Stimulated activated CD8-positive, alpha-beta memory T cell treated with anti-CD3 and anti-CD28 coated beads, Interleukin-4, amount 100 ng/mL, for 24 hours (primary cell): ENCODE measurements around the gene EML2.
A peak's percentile ranks its signal among the peaks of the same experiment; 100 is the strongest.
"Not testable (repeated sequence)": the region's sequence is repeated elsewhere in the genome, so short reads cannot be mapped to it uniquely, and the experiment has no call there.

Experiments
- DNase-seq: peaks from one replicate; pipeline ENCODE4 v3.0.0-alpha.2; 2020; ENCODE audit warnings: low read depth

EML2 gene

DNA sequence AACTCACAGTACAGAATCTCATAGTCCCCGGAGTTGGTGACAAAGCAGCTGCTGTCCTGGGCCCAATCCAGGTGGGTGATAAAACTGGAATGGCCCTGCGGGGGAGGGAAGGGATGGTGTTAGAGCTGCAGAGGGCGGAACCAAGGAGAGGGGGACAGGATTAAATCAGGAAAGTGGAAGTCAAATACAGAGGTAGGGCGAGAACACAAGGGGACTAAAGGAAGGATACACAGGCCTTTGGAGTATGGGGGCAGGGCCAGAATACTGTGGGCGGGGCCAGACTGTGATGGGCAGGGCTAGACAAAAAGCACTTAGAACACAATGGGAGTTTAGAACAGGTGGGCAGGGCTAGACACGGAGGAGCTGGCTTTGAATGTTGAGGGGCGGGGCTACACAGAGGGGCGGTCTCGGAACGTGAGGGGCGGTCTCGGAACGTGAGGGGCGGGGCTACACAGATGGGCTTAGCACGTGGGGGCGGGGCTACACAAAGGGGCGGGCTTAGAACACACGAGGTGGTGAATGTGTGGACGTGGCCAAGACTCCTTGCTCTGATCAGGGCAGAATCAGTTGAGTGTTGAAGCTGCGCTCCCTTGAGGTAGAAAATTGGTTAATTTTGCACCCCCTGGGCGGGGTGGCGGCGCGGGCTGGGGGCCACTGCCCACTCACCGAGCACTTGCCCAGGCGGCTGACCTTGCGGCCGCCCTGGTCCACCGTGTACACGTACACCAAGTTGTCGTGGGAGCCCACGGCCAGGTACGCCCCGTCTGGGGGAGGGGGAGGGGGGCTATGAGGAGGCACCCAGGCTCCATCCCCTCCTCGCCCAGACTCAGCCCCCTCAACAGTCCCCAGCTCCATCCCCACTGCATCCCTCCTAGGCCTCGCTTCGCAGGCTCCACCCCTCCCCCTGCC is 23.1 kb downstream of the EML2 start:
- peak; percentile 64 for DNase-seq

DNA sequence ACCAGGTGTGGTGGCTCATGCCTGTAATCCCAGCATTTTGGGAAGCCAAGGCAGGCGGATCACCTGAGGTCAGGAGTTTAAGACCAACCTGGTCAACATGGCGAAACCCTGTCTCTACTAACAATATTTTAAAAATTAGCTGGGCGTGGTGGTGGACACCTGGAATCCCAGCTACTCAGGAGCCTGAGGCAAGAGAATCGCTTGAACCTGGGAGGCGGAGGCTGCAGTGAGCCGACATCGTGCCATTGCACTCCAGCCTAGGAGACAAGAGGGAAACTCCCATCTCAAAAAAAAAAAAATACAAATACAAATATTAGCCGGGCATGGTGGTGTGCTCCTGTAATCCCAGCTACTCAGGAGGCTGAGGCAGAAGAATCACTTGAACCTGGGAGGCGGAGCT is 24.1 kb downstream of the EML2 start:
- not testable (repeated sequence) for DNase-seq

DNA sequence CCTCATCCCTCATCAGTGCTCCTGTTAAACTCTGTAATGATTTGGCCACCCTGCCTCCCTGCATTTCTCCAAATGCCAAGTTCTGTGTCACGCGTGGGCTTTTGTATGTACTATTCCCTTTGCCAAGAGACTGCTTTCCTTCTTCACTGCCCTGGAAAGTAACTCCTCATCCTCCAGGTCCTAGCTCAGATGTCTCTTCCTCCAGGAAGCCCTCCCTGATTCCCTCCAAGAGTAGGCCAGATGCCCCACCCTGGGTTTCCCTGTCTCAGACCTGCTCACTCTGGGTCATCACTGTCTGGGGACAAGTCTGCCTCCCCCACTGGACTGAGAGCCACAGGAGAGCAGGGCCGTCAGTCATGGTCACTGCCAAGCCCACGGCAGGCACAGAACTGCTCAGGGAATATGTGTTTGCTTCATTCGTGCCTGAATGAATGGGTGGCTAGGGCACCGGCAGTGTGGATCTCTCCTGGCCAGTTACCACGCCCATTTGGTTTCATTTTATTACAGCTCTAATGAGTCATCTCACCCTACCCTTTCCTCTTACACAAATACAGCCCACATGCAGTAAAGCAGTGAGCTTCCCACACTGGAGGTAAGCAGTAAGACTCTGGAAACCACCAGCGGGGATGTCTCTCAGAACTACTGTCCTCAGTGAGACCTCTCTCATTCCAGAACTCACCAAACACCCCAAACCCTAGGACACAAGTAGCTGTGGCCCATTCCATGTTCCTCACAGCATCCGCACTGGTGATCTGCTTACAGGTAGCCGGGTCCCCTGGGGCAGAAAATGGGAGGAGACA is 25.1 kb downstream of the EML2 start:
- no peak for DNase-seq

DNA sequence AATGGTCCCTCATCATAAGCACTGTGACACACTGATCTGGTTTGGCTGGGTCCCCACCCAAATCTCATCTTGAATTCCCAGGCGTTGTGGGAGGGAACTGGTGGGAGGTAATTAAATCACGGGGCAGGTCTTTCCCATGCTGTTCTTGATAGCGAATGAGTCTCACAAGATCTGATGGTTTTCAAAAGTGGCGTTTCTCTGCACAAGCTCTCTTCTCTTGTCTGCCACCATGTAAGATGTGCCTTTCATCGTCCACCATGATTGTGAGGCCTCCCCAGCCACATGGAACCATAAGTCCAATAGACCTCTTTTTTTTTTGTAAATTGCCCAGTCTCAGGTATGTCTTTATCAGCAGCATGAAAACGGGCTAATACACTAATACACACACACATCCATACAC is 30.2 kb downstream of the EML2 start:
- no peak for DNase-seq

DNA sequence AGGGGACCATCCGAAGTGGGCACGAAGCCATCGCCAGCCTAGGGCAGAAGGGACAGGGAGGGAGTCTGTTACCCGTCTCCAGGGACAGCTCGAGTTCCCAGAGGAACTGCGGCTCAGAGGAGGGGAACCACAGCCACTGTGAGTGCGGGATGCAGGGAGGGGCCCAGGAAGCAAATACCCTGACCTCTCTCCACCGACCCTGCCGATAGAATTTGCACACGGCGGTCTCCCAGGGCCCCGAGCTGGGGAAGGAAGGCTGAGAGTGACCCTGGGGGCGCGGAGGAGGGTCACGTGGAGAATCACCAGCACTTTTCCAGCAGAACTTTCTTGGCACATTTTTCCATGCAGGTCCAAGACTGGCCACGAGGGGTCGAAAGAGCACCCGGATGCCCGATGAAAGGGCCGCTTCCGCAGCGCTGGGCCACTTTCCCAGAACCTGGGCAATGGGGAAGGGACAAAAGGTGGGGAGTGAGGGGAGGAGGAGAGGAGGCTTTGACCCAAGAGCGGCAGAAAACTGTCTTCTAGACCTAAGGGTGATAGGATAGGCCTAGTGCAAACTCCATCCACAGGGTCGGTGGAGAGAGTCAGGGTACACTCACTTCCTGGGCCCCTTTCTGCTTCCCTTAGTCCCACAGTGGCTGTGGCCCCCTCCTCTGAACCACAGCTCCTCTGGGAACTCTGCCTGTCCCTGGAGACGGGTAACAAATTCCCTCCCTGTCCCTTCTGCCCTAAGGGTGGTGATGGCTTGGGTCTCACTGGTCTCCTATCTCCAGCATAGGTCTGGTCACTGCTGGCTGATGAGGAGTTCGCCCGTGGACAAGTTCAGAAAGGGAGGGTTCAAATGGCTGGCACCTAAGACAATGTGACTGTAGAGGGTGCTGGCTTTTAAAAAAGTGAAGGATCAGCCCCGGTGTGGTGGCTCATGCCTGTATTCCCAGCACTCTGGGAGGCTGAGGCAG is 31.8 kb downstream of the EML2 start:
- DNase-seq, result no peak

DNA sequence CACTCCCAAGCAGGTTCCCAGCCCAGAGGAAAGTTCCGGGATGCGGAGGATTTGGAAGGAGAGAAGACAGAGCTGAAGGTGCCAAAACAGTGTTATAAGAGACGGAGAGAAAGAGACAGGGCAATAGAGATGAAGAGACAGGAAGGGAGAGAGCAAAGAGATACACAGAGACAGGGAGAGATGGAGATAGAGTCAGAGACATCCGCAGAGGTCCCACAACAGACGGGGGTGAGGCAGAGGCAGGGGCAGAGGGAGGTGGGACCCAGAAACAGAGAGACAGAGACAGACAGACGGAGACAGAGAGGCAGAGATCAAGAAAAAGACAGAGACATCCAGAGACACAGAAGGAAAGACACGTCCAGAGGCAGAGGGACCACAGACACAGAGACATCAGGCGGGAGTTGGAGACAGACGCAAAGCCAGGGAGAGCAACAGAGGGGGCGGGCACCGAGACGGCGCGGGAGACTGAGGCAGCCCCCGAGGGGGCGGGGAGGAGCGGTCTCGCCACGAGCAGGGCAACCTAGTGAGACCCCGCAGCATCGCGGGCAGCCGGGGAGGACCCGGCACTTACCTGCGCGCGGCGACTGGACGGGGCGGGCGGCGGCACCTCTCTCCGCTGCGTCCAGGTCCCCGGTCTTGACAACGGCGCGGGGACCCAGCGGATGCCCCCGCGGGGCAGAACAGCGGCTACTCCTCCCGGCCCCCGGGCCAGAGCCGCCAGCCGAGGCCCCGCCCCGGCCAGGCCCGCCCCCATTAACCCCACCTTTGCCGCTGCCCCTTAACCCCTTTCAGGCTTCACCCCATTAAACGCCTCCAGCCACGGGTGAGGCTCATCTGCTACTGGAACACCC is 37.4 kb downstream of the EML2 start, which contains the start of gene GPR4:
Gene GPR4 (minus strand): TSS at position 689 of the 851 bp plus-strand sequence. CDS start 10,346 bp downstream, outside the sequence.
- DNase-seq, result no peak

DNA sequence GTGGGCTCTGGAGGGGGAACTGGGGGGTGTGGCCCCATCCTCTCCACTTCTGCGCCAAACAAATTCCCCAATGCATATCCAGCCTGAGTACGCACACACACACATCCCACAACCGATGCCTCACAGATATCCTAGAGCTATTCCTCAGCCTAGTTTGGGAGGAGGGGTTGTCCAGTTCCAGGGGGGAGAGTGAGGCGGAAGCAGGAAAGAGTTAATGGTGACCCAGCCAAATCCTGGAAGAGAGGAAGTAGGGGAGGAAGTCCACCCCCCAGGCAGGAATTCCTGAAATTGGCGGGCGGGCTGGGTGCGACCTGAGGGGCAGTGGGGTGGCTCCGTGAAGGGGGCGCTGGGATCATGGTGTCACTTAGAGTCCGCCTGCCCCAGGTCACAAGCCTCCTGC is 38.1 kb downstream of the EML2 start:
- DNase-seq, result no peak

GRCh38 chr19:45600340-45600885 is 38.8 kb downstream of the EML2 start:
- DNase-seq, result no peak

DNA sequence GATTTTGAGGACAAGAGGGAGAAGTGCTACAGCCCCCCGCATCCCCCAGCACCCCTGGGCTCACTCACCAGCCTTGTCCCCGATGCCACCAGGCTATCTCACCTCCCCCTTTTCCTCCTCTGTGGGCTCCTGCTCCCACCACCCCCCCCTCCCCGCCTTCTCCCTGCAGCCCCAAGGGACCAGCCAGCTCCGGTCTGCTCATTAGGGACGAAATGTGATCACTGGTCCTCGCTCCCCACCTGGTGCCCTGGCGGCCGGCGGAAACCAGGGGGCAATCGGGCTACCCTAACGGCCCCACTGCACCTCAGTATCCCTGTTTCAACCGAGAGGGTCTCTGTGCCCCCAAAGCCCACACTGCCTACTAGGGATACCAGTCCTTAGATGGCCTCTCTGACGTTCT is 39.9 kb downstream of the EML2 start:
- no peak for DNase-seq

GRCh38 chr19:45598267-45599001 is 40.8 kb downstream of the EML2 start:
- DNase-seq, result no peak

DNA sequence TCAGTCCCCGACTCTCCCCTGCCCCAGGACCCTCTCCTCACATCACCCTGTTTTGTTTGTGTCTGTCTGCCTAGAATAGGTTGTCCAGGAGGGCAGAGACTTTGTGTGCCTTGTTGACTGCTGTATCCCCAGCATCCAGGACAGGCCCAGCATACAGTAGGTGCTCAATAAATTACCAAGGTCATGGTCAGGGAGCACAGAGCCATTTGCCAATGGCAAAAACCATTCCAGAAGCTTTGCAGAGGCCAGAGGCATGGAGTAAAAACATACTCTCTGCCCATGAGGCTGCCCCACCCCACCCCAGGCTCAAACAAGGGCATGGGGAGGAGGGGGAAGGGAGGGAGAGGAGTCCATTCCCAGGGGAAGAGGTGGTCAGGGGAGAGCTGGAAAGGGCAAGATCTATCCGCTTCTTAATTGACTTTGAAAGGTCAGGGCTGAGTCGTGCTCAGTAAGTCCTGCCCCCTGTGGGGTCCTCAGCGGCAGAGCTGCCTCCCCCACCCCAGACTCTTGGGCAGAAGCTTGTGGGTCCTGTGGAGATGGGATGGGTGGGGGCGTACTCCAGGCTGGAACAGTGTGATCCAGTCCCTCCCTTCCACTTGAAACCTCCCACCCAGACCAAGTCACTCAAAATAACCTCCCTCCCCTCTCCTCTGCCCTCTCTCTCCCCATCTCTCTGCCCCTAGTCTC is 41.6 kb downstream of the EML2 start:
- DNase-seq, result no peak

DNA sequence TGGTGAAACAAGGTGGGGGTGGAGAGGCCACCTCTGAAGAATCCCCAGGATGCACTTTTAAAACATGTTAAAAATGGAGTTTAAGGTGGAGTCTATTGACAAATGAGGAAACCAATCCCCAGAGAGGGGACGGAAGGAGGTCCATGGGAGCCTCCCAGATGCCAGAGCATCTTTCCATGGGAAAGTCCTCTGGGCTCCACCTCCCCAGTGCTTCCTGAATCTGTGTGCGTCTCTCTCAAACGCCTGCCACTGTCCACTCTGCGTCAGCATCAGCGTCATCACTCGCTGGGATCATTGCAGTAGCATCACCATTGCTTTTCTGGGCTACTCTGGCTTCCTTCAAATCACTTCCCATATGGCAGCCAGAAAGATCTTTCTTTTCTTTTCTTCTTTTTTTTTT is 43.4 kb downstream of the EML2 start:
- no peak for DNase-seq

- no peak for DNase-seq
Measured at GRCh38 chr19:45593520-45593919, 45.7 kb downstream of the EML2 start.

- no peak for DNase-seq
Measured at GRCh38 chr19:45592366-45592765, 46.8 kb downstream of the EML2 start.

GRCh38 chr19:45591638-45592005 is 47.6 kb downstream of the EML2 start:
- no peak for DNase-seq

- no peak for DNase-seq
Measured at GRCh38 chr19:45591004-45591637, 48.1 kb downstream of the EML2 start.

GRCh38 chr19:45590300-45591003 is 48.7 kb downstream of the EML2 start:
- no peak for DNase-seq

GRCh38 chr19:45589768-45590167 is 49.4 kb downstream of the EML2 start:
- no peak for DNase-seq
